Fibroblast of the aortic adventitia (primary cell): ENCODE measurements around the gene STPG3. TPM values are rescaled to one million over a fixed set of nuclear protein-coding genes. Genes with fewer than 3 reads are reported as not detected.

Experiments
- DNase-seq: peaks from one replicate; pipeline ENCODE4 v3.0.0-alpha.2; 2010; ENCODE audit warnings: low read depth
- H3K4me3 ChIP-seq: 2 replicates; pipeline ENCODE4 v1.5.1; 2011; ENCODE audit warnings: low read depth, mild to moderate bottlenecking, control low read depth, low read length, moderate library complexity
- CTCF ChIP-seq: IDR thresholded peaks from 2 replicates; pipeline ENCODE4 v1.5.1; 2011; ENCODE audit warnings: mild to moderate bottlenecking, low read length, control low read depth, inconsistent platforms; ENCODE audit not compliant: insufficient read depth
- total RNA-seq: library from RNA; depleted of rRNA; stranded (reverse); fragments of >200 nt; gene quantifications from 2 replicates; pipeline ENCODE4 v1.2.3, GENCODE V29; 2012; ENCODE audit warnings: low replicate concordance

STPG3 gene
- total RNA-seq, 1 donor: not detected

DNA sequence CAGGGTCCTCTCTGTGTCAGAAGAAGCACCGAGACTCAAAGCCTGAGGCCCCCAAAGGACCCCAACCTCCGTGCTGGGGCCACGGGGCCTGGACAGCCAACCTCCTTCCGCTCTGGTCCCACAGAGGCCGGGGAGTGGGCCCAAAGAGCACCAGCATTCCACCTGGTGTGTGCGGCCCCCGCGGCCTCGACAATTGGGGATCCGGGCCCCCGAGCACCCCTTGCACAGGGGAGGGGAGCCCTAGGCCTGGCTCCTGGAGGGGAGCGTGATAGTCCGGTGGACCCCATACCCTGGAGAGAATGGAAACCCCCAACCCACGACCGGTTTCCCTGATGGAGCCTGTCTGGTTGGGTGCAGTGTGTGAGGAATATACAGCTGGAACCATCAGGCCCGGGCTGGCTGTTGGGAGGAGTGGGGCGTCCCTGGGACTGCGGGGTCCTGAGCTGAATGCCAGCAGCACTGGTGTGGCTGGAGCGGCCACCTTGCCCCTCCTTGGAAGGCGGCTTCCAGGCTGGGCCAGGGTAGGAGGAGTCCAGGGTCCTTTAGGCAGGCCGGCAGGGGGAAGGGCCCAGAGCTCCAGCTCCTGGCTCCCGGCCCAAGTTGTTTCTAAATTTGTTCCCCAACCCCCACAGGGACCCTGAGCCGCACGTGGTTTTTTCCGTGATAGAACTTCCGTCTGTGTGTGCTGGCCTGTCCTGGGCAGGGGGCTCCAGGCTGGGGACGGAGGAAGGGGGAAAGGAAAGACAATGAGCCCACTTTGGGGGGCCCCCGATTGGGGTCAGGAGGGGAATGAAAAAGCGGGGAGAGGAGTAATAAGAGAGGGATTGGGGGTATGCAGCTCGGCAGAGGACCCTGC, 25.6 kb downstream of the STPG3 start:
- peak; percentile 74 for DNase-seq
- no peak for TF ChIP-seq CTCF
- H3K4me3 ChIP-seq: peak overlapping the region; percentile 74

GRCh38 chr9:137277329-137278041, 26.4 kb downstream of the STPG3 start, which contains the start of gene TOR4A:
TOR4A (plus strand) TSS chr9:137277726; CDS start chr9:137278690, 964 bp downstream.
- H3K4me3 ChIP-seq: peak within 1 kb of the TSS; percentile 74
- peak; percentile 84 for DNase-seq
- TF ChIP-seq CTCF: peak; percentile 9

DNA sequence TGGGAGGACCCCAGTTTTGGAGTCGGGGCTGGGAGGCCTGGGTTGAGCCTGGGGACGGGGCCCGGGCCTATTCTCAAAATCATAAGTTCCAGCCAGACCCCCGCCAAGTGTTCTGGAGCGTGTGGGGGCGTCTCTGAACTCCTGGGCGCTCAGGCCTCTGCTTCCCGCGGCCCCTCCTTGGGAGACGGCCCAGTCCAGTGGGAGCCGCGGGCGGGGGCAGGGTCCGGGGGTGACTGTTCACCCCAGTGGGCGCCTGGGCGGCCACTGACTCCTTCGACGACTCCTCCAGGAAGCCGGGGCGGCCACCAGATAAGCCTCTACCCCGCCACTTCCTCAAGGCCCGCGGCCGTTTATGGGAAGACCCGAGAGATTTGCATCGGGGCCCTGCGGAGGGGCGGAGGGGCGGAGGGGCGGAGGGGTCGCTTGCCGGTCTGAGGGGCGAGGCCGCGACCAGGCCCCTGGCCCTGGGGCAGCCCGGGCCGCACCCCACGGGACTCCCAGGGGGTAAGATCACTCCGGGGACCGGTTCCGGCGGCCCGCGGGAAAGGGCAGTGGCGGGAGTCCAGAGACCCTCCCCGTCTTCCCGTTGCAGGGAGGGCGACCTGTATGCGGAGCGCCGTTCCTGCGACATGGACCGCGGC, 27.1 kb downstream of the STPG3 start:
- no peak for TF ChIP-seq CTCF
- DNase-seq: no peak

DNA sequence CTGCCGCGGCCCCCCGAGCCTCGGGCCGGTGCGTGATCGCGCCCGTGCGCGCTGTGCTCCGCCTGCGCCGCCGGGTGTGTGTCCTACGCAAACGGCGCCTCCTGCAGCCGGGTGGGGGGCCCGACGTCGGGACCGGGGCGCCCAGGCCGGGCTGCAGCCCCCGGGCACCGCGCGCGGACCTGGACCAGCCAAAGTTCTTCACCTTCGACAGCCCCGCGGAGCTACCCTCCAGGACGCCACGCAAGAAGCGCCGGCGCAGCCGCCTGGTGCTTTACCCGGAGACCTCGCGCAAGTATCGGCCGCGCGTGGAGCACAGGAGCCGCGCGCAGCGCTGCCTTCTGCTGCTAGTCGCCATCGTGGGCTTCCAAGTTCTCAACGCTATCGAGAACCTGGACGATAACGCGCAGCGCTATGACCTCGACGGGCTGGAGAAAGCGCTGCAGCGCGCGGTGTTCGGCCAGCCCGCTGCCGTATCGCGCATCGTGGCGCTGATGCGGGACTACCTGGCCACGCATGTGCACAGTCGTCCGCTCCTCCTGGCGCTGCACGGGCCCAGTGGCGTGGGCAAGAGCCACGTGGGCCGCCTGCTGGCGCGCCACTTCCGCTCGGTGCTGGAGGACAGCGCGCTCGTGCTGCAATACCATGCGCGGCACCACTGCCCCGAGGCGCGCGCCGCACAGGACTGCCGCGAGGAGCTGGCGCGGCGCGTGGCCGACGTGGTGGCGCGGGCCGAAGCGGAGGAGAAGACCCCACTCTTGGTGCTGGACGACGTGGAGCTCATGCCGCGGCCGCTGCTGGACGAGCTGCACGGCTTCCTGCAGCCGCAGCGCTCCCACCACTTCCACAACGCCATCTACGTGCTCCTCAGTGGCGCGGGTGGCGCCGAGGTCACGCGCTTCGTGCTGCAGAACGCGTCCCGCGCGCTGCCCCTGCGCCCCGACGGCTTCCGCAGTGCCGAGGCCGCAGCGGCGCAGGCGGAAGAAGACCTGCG, 27.9 kb downstream of the STPG3 start:
- TF ChIP-seq CTCF: no peak
- peak overlapping the region; percentile 74 for H3K4me3 ChIP-seq
- no peak for DNase-seq

More for the DNA sequence above, 27.1 kb downstream of the STPG3 start:
- peak overlapping the region; percentile 74 for H3K4me3 ChIP-seq

DNA sequence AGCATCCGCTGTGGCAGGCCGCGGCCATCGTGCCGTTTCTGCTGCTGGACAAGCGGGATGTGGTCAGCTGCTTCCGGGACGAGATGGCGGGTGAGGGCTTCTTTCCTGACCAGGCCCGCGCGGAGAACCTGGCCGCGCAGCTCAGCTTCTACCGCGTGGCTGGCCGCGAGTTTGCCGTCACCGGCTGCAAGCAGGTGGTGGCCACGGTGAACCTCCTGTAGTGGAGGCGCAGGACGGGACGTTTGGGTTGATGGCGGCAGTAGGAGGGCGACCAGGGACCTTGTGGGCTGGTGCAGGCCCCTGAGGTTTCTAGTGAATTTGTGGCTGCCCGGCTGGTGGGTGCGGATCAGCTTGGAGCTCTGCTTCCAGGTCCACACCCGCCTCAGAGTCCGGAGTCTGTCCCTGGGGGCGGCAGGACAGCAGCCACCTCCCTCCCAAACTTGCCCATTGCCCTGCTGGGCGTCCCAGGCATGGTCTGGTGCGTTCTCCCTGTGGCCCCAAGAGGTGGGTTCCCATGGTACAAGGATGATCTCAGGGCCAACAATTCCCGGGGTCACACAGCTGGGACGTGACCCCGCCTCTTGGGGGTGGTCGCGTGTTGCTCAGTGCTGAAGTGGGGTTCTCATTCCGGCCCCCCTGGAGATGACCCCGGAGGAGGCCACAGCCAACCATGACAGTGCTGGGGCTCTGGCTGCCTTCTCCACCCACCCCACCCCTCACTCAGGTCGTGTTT, 28.8 kb downstream of the STPG3 start:
- TF ChIP-seq CTCF: no peak
- no peak for DNase-seq
- H3K4me3 ChIP-seq: no peak overlapping the region
